ENCODE results near the gene HAO1. TPM values are rescaled to one million over a fixed set of nuclear protein-coding genes. Genes with fewer than 3 reads are reported as not detected.
A peak's percentile ranks its signal among the peaks of the same experiment; 100 is the strongest.

The HAO1 gene
- total and polyA plus RNA-seq, 9 of the 15 experiments (the other 6 are each of a cell fraction or from before 2014, with no cell fraction given), result not detected

- TF ChIP-seq ZBTB11 (CRISPR knock-in tag; IDR thresholded peaks at IDR 0.05) (0 out of 6 replicates have a peak, but pooled peaks of 1 of the 3 experiments have one; percentile 22), GATA2 (CRISPR knock-in tag; IDR thresholded peaks at IDR 0.05) (no peak), EGR1 (conservative IDR thresholded peaks at IDR 0.05) (no peak), ZKSCAN8 (CRISPR knock-in tag; IDR thresholded peaks at IDR 0.05) (peak; percentile 67), ZNF224 (CRISPR knock-in tag; IDR thresholded peaks at IDR 0.05) (no peak), NCOA2 (IDR thresholded peaks at IDR 0.05; ENCODE audit: partially characterized antibody in 2 of 2) (no peak), ZNF174 (CRISPR knock-in tag; IDR thresholded peaks at IDR 0.05) (no peak), HNRNPUL1 (IDR thresholded peaks at IDR 0.05; ENCODE audit: low read length) (no peak), ZNF217 (CRISPR knock-in tag; IDR thresholded peaks at IDR 0.05) (no peak), CBFA2T2 (conservative IDR thresholded peaks at IDR 0.05) (no peak), POLR2AphosphoS2 (IDR thresholded peaks at IDR 0.05; ENCODE audit: low read length) (no peak), RNF2 (IDR thresholded peaks at IDR 0.05) (no peak), CXXC5 (CRISPR knock-in tag; IDR thresholded peaks at IDR 0.05) (no peak), ATF4 (CRISPR knock-in tag; IDR thresholded peaks at IDR 0.05) (peak; percentile 64; the same call in 1 of the 2 replicates), ZNF311 (CRISPR knock-in tag; IDR thresholded peaks at IDR 0.05) (peak; percentile 84), FOXA3 (CRISPR knock-in tag; conservative IDR thresholded peaks at IDR 0.05 in 1 of 2, IDR thresholded peaks at IDR 0.05 in 1 of 2) (no peak), NR2F6 (CRISPR knock-in tag; IDR thresholded peaks at IDR 0.05) (no peak), HDAC3 (IDR thresholded peaks at IDR 0.05; ENCODE audit: borderline replicate concordance, partially characterized antibody) (no peak), ASH1L (IDR thresholded peaks at IDR 0.05; ENCODE audit: borderline replicate concordance, low read depth, partially characterized antibody) (no peak)
- TF ChIP-seq, protein P1, sequence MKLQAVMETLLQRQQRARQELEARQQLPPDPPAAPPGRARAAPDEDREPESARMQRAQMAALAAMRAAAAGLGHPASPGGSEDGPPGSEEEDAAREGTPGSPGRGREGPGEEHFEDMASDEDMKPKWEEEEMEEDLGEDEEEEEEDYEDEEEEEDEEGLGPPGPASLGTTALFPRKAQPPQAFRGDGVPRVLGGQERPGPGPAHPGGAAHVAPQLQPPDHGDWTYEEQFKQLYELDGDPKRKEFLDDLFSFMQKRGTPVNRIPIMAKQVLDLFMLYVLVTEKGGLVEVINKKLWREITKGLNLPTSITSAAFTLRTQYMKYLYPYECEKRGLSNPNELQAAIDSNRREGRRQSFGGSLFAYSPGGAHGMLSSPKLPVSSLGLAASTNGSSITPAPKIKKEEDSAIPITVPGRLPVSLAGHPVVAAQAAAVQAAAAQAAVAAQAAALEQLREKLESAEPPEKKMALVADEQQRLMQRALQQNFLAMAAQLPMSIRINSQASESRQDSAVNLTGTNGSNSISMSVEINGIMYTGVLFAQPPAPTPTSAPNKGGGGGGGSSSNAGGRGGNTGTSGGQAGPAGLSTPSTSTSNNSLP (IDR thresholded peaks at IDR 0.05; ENCODE audit: borderline replicate concordance, low read depth, low read length), result no peak
- TF ChIP-seq, protein P2, sequence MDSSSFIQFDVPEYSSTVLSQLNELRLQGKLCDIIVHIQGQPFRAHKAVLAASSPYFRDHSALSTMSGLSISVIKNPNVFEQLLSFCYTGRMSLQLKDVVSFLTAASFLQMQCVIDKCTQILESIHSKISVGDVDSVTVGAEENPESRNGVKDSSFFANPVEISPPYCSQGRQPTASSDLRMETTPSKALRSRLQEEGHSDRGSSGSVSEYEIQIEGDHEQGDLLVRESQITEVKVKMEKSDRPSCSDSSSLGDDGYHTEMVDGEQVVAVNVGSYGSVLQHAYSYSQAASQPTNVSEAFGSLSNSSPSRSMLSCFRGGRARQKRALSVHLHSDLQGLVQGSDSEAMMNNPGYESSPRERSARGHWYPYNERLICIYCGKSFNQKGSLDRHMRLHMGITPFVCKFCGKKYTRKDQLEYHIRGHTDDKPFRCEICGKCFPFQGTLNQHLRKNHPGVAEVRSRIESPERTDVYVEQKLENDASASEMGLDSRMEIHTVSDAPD (CRISPR knock-in tag; IDR thresholded peaks at IDR 0.05), result no peak
Measured at GRCh38 chr20:7893014-7893730, 47.1 kb downstream of the HAO1 start (continued).

Measured in K562 (cell line).